ENCODE data around the gene ASF1B.

Gene ASF1B

DNA sequence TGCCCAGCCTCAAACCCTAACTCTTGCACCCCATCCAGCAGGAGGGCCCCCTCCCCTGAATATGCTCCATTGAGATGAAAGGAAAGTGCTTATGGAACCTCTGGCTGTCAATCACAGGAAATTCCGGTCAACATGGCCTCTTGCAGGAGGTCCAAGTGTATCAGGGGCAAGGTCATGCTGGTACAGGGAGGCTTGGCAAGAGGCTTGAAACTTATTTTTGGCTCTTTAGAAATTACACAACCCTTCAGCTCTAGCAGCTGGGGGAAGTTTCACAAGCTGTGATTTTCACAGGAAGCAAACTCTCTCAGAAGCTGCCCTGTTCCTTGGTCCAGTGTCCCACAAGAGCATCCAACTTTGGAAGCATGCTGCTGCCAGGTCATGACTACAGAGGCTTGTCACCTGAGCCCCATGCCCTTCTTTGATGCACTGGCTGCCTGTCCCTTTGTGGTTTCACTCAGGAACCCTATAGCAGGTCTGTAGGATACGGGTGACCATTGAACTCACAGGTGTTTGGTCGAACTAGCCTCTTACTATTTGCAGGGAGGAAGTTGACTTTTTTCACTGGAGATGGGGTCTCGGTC, 8.4 kb downstream of the ASF1B start:
- no peak for DNase-seq

DNA sequence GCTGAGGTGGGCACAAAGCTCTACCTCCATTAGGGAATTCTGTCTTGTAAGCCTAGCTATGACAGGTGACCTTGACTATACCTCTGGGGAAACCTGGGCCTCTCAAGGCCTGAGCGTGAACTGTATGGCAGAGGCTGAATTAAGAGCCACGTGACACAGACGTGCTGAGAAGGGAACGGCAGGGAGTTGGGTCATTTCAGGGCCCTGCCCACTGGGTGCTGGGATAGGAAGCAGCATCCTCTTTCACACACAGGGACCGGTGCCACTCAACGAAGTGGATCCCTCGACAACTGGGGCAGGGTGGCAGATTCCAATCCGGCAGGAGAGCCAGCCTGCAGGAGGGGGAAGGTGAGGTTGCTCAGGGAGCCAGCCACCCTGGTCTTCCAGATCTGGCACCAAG, 9.2 kb downstream of the ASF1B start:
- DNase-seq, result no peak

DNA sequence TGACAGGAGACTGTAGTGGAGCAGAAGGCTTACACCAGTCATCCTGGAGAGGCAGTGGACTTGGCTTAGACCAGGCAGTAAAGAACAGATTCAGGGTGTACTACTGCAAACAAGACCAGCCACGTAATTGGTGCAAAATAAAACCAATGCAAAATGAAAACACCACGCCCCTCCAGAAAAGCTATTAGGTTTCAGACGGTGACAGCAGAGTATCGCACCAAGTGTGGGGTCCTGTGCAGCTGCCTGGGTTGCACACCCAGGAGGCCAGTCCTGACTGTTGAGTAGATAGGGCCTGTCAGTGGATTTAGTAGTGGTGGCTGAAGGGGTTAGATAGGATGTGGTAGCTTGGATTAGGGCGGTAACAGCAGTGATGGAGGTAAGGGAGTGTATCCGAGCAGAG, 13.5 kb downstream of the ASF1B start:
- no peak for DNase-seq

DNA sequence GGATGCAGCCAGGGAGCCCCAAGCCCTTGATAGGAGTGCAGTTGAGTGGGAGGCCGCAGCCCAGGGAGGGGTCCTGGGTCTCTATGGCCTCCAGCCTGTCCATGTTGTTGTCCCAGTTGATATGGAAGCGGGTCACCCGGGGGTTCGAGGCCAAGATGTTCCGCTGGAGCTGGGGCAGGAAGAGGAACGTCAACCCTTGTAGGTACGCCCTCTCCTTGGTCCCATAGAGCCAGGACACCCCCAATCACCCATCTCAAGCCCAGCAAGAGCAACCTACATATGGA, 15.9 kb downstream of the ASF1B start:
- DNase-seq, result no peak

DNA sequence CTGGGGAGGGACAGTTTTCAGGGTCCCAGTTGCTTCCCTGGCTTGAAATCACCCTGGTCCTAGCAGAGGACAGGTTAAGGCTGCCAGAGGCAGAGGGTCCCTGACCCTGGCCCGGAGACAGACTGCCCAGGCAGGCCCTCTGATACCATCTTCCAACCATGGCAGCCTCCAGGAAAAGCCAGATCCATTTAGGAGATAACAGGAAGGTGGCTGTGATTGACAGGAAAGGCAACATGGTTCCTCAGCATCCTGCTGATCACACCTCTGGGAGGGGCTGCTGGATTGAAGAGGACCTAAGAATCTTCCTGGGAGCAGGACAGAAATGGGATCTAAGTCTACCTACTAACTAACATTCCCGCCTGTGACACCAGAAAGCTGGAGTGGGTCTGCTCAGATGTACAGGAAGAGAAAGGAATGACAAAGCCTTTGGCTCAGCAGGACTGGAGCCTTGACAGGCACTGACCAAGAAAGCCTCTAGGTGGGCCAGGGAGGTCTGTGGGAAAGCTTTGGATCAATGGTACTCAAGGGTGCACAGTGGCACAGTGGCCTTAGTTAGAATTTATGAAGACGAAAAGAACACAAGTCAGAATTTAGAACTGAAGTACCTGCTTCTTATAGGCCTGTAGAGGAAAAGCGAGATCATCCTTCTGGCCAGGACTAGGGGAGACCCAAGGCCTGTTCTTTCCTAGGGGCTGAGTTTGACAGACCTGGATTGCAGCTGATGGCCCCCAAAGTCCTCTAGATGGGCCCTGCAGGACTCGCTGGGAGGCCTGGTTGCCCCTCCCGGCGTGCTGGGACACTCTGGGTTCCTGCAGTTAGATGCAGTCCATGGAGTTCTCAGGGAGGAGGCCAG, 16.5 kb downstream of the ASF1B start:
- DNase-seq, result no peak

DNA sequence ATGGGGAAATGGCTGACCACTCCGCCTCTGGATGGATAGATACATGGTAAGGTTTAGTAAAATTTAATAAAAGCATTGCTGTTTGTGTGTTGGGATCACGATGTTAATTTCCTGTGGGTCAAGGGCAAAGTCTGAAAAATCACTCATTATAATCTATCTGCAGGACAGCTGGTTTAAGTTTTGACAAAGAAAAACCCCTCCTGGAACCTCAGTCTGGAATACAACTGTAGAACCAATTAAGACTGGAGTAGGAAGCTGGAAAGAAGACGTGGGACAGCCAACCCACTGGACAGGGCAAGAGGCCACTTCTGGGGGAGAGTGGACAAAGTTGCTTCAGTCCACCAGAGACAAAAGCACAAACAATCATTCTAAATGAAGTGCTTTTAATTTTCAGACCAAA, 17.2 kb downstream of the ASF1B start:
- no peak for DNase-seq

DNA sequence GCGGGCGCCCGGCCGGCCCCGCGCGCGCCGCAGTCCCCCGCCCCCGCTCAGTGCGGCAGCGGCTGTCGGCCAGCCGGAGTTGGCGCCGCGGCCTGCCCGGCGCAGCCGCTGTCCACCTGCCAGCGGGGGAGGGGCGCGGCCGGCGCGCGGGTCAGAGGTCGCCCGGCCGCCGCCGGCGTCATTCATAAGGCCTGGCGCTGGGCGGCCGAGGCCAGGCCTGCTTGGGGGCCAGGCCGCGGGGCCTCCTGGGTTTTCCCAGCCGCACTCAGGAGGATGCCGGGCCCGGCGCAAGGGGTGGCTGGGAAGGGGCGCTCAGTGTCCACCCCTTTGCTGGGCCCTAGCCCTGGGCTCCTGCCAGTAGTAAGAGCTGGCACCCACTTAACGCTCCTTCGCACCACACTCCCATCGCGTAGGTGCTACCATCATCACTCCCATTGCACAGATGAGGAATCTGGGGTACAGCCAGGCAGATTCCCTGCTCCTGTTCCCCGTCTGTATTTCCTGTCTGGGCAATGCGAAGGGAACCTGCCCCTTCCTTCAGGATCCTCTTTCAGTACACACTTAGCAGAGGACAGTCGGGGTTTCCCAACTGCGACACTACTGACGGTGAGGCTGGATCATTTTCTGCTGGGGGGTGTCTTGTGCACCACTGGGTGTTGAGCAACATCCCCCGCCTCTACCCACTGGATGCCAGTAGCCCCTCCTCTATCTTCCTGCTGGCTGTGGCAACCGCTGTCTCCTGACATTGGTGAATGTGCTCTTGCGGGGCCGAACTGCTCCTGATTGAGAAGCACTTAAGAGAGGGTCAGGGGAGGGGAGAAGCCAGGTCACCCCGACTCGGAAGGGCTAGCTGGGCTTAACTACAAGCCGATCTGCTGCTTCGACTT, 18.0 kb downstream of the ASF1B start:
- peak; percentile 20 for DNase-seq

DNA sequence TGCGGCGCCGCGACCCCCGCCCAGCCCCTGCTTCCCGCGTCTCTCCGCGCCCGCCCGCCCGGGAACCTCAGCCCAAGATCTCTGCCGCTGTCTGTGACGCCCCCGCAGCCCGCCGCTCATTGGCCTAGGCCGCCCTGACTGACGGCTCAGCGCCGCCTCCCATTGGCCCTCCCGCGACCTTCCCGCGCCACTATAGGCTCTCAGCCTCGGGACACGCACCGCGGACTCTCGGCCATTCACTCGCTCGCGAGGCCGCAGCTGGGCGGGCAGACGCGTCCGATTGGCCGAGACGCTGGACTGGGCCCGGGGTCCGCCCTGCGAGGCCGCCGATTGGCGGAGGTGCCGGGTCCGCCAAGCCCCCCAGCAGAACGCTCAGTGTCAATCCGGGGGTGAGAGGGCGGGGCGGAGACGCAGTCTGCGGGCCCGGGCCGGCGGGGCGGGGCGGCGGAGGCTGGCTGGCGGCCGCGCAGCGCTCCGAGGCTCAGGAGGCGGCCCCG, 18.7 kb downstream of the ASF1B start, which contains the start of gene PRKACA:
Gene PRKACA, minus strand, starts transcription at position 95 of the 497 bp plus-strand sequence. CDS start 215 bp downstream, outside the sequence.
- DNase-seq, result peak; percentile 95

DNA sequence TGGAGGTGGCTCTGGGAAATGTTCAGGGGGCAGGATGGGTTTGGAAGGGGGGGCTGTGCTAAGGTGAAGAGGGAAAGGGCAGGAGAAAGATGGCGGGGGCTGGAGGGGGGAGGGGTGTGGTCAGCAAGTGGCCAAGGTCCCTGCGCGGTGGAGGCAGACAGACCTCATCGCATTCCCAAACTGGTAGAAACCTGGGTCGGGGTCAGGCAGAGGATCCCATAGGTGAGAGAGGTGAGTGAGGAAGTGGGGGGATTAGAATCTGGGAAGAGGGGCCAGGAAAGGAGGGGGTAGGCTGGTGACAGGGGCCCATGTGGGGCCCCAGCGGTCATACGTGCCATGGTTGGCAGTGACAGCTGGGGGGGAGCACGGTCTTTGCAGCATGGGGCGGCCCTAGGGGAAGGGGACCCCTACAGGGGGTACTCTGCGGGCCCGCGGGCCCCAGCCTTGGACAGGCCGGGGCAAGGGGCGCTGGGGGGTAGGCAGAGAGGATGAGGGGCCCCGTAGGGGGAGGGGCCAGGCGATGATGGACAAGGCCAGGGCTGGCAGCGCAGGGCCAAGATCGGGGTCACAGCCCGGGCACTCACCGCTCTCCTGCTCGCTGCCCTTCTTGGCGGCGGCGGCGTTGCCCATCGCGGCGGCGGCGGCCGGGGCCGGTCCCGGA, 19.3 kb downstream of the ASF1B start:
- no peak for DNase-seq

DNA sequence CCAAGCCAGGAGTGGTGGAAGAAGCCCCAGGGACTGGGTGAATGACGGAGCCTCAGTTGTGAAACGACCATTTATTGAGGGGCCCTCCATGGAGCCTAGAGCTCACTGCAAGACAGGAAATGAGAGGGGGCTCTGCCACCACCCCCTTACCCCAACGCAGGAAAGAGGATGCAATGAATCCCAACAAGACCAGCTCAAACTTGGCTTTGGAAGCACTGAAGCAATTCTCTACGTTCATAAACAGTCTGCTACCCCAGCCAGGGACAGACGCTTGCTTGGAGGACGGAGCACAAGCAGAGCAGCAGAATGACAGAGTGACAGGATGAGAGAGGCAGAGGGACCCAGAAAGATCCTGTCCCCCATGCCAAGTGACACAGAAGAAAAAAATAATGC, 19.9 kb downstream of the ASF1B start:
- no peak for DNase-seq

DNA sequence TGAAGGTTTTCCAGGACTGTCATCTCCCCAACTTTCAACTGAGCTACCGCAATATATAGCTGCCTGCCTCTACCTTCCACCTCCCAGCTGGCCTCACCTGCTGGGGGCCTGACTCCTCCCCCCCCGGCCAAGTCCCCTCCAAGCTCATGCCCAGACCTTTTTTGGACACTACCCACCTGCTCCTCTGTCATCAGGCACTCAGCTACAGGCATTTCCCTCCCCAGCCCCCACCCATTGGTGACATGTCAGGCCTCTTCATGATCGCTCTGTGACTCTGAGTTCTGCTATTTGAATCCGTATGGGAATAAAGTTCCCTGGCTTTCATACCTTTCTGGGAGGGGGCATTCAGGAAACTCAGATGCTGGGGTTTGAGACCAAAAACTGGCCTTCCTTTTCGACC, 20.6 kb downstream of the ASF1B start:
- no peak for DNase-seq

DNA sequence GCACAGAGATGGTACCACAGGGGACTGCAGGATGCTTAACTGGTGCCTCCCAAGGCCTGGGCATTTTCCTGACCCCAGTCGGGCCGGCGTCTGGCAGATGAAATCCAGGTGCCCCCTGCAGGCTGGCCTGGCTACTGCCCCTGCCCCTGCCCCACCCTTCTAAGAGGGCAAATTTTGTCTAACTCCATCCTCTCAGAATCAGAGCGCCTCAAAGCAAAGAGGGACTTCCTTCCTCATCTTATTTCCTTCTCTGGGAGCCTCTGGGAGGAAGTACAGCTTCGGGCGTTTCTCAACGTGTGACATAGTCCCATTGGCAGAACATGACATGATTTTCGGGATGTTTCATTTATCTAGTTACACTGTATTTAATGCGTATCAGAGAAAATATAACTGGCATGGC, 21.5 kb downstream of the ASF1B start:
- no peak for DNase-seq

DNA sequence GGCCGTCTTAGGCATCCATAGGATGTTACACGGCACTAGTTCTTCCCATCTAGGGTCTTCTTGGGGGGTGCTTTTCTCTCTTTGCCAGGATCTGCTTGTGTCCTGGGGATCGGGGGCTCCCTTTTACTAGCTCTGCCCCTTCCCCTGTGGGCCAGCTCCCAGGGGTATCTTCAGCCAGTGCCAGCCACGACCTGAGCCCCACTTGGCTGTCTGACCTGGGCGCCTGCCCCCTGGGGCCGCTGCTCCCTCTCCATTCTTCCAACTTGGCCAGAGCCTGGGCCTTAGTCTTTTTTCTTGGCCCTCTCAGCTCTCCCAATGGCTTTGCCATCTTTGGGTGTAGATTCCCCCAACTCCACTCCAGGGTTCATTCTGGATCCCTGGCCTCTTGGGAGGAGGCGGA, 21.9 kb downstream of the ASF1B start:
- no peak for DNase-seq

DNA sequence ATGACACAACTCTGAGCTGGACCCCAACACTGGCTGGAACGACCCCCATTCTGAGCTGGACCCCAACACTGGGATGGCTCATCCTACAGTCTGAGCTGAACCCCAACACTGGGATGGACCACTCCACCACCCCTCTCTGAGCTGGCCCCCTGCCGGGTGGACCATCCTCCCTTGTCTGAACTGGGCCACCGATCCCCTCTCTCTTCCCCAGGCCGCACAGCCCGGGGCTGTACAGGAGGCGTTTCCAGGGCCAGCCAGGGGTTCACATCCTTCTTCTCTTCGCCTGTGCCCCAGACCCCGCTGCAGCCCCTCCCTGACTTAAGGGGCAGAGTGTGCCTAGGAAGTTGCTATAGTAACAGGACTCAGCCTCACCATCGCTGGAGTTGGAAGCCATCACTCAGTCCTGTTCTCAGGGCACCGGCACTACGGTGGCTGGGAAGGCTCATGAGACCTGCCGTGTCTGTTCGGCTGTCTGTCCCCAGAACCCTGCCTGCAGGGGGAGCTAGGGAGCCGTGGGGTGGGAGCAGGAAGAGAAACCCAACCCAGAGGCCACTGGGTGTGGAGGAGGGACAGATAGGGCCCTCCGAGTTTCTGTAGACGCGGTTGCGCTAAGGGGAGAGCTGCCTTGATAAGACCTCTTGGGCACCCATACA, 22.5 kb downstream of the ASF1B start:
- DNase-seq, result no peak

DNA sequence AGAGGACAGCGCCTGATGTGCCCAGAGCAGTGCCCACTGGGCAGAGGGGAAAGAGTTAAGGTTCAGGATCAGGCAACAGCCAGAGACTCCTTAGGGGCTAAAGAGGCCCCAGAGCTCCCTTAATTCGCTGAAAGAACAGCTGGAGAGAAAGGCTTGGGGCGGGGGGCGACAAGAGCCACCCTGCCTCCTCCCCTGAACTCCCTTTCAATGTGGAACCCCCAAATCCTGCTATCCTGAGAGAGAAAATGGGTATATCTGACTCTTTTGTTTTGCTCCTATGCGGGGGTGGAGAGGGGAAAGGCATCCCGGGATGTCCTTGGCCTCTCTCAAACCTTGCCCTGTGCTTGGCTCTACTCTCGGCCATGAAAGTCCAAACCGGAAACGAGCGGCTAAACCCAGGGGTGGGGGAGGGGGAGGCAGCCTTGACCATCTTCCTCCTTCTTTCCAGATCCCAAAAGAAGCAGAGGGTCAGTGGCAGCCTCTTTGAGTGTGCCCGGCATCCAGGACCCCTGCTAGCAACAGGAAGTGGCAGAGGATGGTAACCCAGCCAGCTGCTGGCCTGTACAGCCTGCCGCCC, 23.5 kb downstream of the ASF1B start:
- DNase-seq, result no peak

DNA sequence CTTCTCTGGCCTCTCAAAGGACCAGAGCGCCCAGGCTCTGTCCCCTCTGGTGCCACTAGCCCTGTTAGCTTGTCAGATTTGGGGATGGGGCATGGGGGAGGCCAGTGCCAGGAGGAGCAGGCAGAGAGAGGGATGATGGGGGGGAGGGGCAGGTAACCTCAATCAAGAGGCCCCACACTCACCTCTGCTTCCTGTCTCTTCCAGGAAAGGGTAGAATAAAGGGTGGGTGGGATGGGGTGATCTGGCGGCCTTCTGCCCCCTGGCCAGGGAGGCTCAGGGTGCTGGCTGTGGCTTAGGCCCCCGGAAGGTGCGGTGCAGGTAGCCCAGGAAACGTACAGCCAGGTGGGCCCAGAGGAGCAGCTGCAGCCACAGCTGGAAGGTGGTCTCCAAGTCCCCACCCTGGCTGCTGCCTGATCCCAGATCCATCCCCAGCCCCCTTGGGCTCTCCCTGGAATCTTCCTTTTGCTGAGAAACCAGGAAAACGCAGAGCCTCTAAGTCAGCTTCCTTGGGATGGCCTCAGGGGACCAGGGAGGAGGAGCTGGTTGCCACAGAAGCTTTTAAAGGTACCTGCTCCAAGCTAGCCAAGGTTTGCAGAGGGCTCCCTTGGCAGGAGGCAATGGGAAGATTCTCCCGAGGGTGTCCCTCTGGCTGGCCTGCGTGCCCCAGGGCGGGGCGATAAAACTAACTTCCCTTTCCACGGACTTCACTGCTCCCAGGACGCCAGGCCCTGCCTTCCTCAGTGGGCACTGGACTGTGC, 24.2 kb downstream of the ASF1B start:
- DNase-seq, result no peak

DNA sequence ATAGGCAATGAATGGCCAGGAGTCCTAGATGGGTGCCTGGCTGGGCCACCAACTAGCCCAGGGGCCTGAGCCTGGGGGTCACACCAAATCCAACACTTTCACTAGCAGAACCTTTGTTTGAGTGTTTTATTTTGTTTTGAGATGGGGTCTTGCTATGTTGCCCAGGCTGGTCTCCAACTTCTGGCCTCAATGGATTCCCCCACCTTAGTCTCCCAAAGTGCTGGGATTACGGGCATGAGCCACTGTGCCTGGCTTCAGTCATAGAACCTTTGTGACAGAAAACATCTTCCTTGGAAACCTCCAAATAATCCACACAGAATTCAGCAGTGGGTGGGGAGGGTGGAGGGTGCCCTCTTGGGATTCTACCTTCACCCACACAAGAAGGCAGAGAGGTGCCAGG, 24.9 kb downstream of the ASF1B start:
- DNase-seq, result no peak

DNA sequence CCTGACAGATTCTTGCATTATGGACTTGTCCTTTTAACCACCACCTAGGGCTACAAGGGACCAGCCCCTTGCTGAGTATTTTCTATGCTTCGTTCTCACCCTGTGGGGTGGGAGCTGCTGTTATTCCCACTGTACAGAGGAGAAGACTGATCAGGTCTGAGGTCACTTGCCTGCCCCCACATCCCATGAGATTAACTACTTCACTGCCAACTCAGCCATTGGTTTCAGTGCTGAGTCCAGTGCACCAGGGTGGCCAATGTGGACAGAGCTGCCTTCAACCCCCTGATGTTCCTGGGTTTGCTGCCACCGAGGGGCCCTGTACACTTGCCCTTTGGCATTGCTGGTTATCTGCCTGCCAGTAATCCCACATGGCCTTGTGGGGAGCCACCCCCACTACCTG, 25.7 kb downstream of the ASF1B start:
- DNase-seq, result no peak

DNA sequence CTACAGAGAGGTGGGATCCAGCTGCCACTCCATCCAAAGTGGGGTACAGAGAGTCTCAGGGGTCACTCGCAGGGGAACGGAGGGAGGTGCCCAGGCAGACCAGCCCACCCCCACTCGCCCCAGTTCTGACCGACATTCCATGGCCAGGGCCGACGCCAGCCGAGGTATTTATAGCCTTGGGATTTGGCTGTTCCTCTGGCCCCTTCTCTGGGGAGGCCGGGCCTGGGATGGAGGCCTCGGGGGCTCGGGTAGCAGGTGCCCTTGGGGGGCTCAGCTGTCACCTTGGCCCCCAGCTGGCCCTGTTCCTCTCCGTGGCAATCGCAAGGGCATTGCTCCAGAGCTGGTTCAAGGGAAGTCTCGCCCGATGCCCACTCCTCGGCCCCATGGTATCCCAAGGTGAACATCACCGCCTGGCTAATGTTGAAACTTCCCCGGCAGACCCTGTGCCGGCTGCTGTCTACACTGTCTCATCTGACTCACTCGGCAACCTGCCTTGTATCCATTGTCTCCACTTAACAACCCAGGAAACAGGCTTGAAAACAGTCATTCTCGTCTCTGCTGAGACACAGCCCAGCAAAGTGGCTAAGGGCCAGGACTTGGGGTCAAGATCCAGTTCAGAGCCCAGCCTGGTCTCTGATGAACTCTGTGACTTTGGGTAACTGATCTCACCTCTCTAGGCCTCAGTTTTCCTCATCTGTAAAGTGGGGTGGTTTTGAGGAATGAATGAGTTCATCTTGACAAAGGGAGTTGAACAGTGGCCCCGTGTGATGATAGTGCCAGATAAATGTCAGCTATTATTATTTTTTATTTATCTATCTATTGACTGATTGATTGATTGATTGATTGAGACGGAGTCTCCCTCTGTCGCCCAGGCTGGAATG, 28.6 kb downstream of the ASF1B start:
- no peak for DNase-seq

DNA sequence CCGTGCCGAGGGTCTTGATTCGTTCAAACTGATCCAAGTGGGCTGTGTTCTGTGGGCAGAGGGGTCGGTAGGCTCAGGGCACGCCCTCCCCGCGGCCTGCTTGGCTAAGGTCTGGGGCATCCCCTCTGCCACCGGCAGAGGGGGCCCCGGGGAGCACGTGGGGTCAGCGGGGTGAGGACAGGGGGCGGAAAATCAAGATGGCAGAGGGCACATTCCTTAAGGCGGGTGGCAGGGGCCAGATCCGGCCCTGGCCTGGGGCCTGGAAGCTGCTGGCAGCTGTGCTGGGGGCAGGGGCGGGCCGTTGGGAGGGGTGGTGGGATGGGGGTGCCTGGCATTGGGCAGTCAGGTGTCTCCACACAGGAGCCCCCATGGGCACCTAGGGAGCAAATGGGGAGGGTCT, 29.5 kb downstream of the ASF1B start:
- DNase-seq, result no peak

Data from DMS79 treated with DMSO at 0.1 percent for 48 hours (cell line).